ENCODE results near the gene IER5. TPM values are rescaled to one million over a fixed set of nuclear protein-coding genes. Genes with fewer than 3 reads are reported as not detected.
A peak's percentile ranks its signal among the peaks of the same experiment; 100 is the strongest.

The IER5 gene
- total and polyA plus RNA-seq, 2 of the 13 experiments (the other 11 are each of a cell fraction or from before 2014, with no cell fraction given) = 2.5 to 3.5 TPM

DNA sequence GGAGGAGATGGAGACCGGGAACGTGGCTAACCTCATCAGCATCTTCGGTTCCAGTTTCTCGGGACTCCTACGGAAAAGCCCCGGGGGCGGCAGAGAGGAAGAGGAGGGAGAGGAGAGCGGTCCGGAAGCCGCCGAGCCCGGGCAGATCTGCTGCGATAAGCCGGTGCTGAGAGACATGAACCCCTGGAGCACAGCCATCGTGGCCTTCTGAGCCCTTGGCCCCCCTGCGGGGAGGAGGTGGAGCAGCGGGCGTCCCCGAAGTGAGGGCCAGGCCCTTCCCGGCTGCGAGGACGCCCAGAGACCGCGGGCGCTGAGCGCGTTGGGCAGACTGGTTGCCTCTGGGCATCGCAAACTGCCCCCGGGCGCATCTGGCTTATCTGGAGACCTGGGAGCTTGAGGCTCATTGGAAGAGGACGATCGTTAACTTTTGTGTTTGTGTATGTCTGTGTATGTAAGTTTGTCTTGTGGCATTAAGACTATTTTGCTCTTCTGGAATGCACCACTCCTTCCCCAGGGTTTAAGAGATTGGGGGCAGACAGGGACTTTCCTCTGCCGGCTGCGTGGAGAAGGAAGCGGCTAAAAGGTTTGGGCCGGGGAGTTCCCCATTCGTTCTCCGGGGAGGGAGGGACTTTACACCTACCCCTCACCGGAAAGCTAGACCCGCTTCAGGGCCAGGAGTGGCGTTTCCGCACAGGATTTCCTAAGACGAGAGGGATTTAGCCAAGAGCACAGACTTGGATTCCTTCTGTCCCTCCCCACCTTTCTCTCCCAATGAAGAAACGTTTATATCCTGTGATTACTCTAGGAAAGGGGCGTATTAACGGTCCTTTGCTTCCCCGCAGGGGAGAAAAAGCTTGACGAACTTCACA is 1.4 kb downstream of the IER5 start (continued):
- TF ChIP-seq ZFP41 (CRISPR knock-in tag; IDR thresholded peaks at IDR 0.05; ENCODE audit: borderline replicate concordance) (no peak), FOXM1 (CRISPR knock-in tag; IDR thresholded peaks at IDR 0.05) (no peak), YEATS4 (CRISPR knock-in tag; IDR thresholded peaks at IDR 0.05; ENCODE audit: borderline replicate concordance) (no peak; the same call in 1 of the 2 replicates), MAZ (IDR thresholded peaks at IDR 0.05; ENCODE audit: borderline replicate concordance, low read depth, low read length) (no peak), MAZ (CRISPR knock-in tag; IDR thresholded peaks at IDR 0.05; ENCODE audit: low read depth) (no peak; the same call in 1 of the 2 replicates), ZNF484 (CRISPR knock-in tag; IDR thresholded peaks at IDR 0.05; ENCODE audit: borderline replicate concordance, low read depth) (no peak), ISX (CRISPR knock-in tag; conservative IDR thresholded peaks at IDR 0.05) (no peak), RNF2 (conservative IDR thresholded peaks at IDR 0.05; ENCODE audit: low read depth) (no peak), ZNF136 (CRISPR knock-in tag; IDR thresholded peaks at IDR 0.05; ENCODE audit: low read depth) (0 out of 2 replicates have a peak, but pooled peaks have one; percentile 30), WIZ (CRISPR knock-in tag; IDR thresholded peaks at IDR 0.05) (no peak), ZNF274 (CRISPR knock-in tag; IDR thresholded peaks at IDR 0.05) (no peak), CCDC6 (CRISPR knock-in tag; IDR thresholded peaks at IDR 0.05) (no peak; the same call in 1 of the 2 replicates), ZKSCAN1 (IDR thresholded peaks at IDR 0.05; ENCODE audit: low read length) (no peak), ZKSCAN5 (CRISPR knock-in tag; IDR thresholded peaks at IDR 0.05) (no peak), ZNF263 (CRISPR knock-in tag; IDR thresholded peaks at IDR 0.05) (peak; percentile 89), ZBTB21 (CRISPR knock-in tag; IDR thresholded peaks at IDR 0.05) (no peak), YY1 (IDR thresholded peaks at IDR 0.05; ENCODE audit: insufficient read depth, insufficient replicate concordance, low read depth, low read length) (peak; percentile 35), ZNF619 (CRISPR knock-in tag; IDR thresholded peaks at IDR 0.05) (no peak), HOXA3 (CRISPR knock-in tag; IDR thresholded peaks at IDR 0.05) (peak; percentile 48; the same call in 1 of the 2 replicates)
- TF ChIP-seq, protein P1, sequence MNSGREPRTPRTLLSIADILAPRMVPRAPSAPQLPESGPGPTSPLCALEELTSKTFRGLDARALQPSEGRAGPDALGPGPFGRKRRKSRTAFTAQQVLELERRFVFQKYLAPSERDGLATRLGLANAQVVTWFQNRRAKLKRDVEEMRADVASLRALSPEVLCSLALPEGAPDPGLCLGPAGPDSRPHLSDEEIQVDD (CRISPR knock-in tag; IDR thresholded peaks at IDR 0.05; ENCODE audit: borderline replicate concordance) = no peak
- TF ChIP-seq, protein P2, sequence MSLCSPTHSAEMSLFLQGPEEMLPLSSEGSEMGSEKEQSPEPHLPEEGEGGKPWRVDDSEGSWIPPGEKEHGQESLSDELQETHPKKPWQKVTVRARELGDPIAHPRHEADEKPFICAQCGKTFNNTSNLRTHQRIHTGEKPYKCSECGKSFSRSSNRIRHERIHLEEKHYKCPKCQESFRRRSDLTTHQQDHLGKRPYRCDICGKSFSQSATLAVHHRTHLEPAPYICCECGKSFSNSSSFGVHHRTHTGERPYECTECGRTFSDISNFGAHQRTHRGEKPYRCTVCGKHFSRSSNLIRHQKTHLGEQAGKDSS (CRISPR knock-in tag; IDR thresholded peaks at IDR 0.05; ENCODE audit: borderline replicate concordance, low read depth) = no peak
- TF ChIP-seq, protein P3, sequence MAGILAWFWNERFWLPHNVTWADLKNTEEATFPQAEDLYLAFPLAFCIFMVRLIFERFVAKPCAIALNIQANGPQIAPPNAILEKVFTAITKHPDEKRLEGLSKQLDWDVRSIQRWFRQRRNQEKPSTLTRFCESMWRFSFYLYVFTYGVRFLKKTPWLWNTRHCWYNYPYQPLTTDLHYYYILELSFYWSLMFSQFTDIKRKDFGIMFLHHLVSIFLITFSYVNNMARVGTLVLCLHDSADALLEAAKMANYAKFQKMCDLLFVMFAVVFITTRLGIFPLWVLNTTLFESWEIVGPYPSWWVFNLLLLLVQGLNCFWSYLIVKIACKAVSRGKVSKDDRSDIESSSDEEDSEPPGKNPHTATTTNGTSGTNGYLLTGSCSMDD (CRISPR knock-in tag; IDR thresholded peaks at IDR 0.05) = no peak
- TF ChIP-seq, protein P4, sequence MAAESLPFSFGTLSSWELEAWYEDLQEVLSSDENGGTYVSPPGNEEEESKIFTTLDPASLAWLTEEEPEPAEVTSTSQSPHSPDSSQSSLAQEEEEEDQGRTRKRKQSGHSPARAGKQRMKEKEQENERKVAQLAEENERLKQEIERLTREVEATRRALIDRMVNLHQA (CRISPR knock-in tag; IDR thresholded peaks at IDR 0.05) = no peak
- TF ChIP-seq, protein P5, sequence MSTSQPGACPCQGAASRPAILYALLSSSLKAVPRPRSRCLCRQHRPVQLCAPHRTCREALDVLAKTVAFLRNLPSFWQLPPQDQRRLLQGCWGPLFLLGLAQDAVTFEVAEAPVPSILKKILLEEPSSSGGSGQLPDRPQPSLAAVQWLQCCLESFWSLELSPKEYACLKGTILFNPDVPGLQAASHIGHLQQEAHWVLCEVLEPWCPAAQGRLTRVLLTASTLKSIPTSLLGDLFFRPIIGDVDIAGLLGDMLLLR (CRISPR knock-in tag; IDR thresholded peaks at IDR 0.05) = no peak
- TF ChIP-seq, protein P6, sequence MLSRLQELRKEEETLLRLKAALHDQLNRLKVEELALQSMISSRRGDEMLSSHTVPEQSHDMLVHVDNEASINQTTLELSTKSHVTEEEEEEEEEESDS (CRISPR knock-in tag; IDR thresholded peaks at IDR 0.05; ENCODE audit: borderline replicate concordance) = no peak
